Mammary epithelial cell (primary cell): Measurements from ENCODE around the gene FAM118A.
"Not testable (repeated sequence)": the region's sequence is repeated elsewhere in the genome, so short reads cannot be mapped to it uniquely, and the experiment has no call there.

Experiments
- CTCF ChIP-seq, 2 donors: IDR thresholded peaks in 1 of 2; conservative IDR thresholded peaks in 1 of 2; 2 replicates each; pipeline ENCODE4 v1.5.1; 2011 to 2012; ENCODE audit warnings: inconsistent platforms in 2 of 2, low read length in 2 of 2, mild to moderate bottlenecking in 2 of 2, control low read depth in 1 of 2, low read depth in 1 of 2; ENCODE audit not compliant: insufficient read depth in 1 of 2; ENCODE audit errors: extremely low read depth in 1 of 2
- EZH2 ChIP-seq: IDR thresholded peaks from 2 replicates; pipeline ENCODE4 v1.6.1; 2012; ENCODE audit warnings: low read length, inconsistent platforms, borderline replicate concordance

DNA sequence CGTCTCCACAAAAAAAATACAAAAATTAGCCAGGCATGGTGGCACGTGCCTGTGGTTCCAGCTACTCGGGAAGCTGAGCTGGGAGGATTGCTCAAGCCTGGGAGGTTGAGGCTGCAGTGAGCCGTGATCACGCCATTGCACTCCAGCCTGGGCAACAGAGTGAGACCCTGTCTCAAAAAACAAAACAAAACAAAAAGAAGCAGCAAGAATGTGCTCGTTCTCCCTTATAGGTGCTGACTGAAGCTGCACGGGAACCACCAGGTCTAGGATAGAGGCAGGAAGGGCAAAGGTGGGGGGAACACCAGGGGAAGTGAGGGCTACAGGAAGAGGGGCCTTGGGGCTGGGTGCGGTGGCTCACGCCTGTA is 49.4 kb upstream of the FAM118A start:
- not testable (repeated sequence) for TF ChIP-seq CTCF (conservative IDR thresholded peaks at IDR 0.05 in 1 of 2, IDR thresholded peaks at IDR 0.05 in 1 of 2; ENCODE audit: extremely low read depth in 1 of 2, insufficient read depth in 1 of 2, low read depth in 1 of 2, low read length in 2 of 2); EZH2
